ENCODE measurements around the gene SLC12A6. TPM values are rescaled to one million over a fixed set of nuclear protein-coding genes. Genes with fewer than 3 reads are reported as not detected.
"Not testable (repeated sequence)": the region's sequence is repeated elsewhere in the genome, so short reads cannot be mapped to it uniquely, and the experiment has no call there.

The SLC12A6 gene
- total RNA-seq, 1 experiment from 2014 or later = 19.5 TPM

DNA sequence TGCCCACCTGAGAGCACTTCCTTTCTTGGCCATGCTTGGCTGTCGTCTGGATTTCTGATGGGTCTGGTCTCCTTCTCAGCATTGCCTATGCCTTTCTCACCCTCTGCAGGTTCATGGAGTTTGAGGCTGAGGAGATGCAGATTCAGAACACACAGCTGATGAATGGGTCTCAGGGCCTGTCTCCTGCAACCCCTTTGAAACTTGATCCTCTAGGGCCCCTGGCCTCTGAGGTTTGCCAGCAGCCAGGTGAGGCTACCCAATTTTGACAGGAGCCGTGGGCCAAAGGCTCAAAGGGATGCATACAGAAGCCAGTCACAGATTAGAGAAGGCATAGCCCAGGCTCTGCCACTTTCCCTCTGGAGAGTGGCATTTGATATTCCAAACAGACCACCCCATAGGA, 16.0 kb upstream of the SLC12A6 start:
- in situ Hi-C loops (cut with HindIII; ENCODE audit: low pct_unique_long_range_greater_than_20kb, low sequenced_read_pairs) (no loop called here), intact Hi-C loops (cut with micrococcal nuclease; ENCODE audit: unreplicated experiment) (no loop called here)
- Histone ChIP-seq H3K27me3 (ENCODE audit: control insufficient read depth, insufficient read depth, low read length) (no peaks in the 10 kb centered on the region), H3K27ac (ENCODE audit: low read length) (no peak overlapping the region), H3K36me3 (ENCODE audit: control insufficient read depth, insufficient read depth, low read length) (no peaks in the 10 kb centered on the region), H3K9me3 (ENCODE audit: control insufficient read depth, insufficient read depth, low read depth, low read length) (no peaks in the 10 kb centered on the region), H3K4me3 (ENCODE audit: low read depth in 2 of 2, low read length in 2 of 2) (no peak overlapping the region), H3K4me1 (ENCODE audit: control insufficient read depth, insufficient read depth, low read length) (no peaks in the 10 kb centered on the region)
- no peak for DNase-seq (ENCODE audit: low read depth, low spot score)
- BruUV-seq (replicated peaks) = no TSS peak
- TF ChIP-seq, protein P1, sequence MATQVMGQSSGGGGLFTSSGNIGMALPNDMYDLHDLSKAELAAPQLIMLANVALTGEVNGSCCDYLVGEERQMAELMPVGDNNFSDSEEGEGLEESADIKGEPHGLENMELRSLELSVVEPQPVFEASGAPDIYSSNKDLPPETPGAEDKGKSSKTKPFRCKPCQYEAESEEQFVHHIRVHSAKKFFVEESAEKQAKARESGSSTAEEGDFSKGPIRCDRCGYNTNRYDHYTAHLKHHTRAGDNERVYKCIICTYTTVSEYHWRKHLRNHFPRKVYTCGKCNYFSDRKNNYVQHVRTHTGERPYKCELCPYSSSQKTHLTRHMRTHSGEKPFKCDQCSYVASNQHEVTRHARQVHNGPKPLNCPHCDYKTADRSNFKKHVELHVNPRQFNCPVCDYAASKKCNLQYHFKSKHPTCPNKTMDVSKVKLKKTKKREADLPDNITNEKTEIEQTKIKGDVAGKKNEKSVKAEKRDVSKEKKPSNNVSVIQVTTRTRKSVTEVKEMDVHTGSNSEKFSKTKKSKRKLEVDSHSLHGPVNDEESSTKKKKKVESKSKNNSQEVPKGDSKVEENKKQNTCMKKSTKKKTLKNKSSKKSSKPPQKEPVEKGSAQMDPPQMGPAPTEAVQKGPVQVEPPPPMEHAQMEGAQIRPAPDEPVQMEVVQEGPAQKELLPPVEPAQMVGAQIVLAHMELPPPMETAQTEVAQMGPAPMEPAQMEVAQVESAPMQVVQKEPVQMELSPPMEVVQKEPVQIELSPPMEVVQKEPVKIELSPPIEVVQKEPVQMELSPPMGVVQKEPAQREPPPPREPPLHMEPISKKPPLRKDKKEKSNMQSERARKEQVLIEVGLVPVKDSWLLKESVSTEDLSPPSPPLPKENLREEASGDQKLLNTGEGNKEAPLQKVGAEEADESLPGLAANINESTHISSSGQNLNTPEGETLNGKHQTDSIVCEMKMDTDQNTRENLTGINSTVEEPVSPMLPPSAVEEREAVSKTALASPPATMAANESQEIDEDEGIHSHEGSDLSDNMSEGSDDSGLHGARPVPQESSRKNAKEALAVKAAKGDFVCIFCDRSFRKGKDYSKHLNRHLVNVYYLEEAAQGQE (IDR thresholded peaks at IDR 0.05; ENCODE audit: insufficient read depth in 1 of 2, low read depth in 2 of 2, low read length in 1 of 2) = no peak
- TF ChIP-seq SIN3A (IDR thresholded peaks at IDR 0.05; ENCODE audit: borderline replicate concordance, insufficient read depth, low read depth, low read length) (no peak), TCF7L2 (IDR thresholded peaks at IDR 0.05; ENCODE audit: low read depth, low read length) (no peak), POLR2AphosphoS5 (IDR thresholded peaks at IDR 0.05; ENCODE audit: low read depth, low read length) (no peak)
- TF ChIP-seq, protein P2, sequence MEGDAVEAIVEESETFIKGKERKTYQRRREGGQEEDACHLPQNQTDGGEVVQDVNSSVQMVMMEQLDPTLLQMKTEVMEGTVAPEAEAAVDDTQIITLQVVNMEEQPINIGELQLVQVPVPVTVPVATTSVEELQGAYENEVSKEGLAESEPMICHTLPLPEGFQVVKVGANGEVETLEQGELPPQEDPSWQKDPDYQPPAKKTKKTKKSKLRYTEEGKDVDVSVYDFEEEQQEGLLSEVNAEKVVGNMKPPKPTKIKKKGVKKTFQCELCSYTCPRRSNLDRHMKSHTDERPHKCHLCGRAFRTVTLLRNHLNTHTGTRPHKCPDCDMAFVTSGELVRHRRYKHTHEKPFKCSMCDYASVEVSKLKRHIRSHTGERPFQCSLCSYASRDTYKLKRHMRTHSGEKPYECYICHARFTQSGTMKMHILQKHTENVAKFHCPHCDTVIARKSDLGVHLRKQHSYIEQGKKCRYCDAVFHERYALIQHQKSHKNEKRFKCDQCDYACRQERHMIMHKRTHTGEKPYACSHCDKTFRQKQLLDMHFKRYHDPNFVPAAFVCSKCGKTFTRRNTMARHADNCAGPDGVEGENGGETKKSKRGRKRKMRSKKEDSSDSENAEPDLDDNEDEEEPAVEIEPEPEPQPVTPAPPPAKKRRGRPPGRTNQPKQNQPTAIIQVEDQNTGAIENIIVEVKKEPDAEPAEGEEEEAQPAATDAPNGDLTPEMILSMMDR (IDR thresholded peaks at IDR 0.05) = no peak
- no peak for ATAC-seq
- POLR2A ChIA-PET = interaction anchor here (0.6 kb wide), 1 partner anchor 10 kb away, joined by 5 read pairs; no protein-coding TSS in a partner anchor
- CTCF ChIA-PET = no interaction called here

DNA sequence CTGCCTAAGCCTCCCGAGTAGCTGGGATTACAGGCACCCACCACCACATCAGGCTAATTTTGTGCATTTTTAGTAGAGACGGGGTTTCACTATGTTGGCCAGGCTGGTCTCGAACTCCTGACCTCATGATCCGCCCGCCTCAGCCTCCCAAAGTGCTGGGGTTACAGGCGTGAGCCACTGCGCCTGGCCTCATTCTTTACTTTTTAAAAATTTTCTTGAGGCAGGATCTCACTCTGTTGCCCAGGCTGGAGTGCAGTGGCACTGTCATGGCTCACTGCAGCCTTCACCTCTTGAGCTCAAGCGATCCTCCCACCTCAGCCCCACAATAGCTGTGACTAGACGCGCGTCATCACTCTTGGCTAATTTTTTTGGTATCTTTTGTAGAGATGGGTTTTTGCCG, 15.4 kb upstream of the SLC12A6 start:
- POLR2A ChIA-PET = not testable (repeated sequence)

DNA sequence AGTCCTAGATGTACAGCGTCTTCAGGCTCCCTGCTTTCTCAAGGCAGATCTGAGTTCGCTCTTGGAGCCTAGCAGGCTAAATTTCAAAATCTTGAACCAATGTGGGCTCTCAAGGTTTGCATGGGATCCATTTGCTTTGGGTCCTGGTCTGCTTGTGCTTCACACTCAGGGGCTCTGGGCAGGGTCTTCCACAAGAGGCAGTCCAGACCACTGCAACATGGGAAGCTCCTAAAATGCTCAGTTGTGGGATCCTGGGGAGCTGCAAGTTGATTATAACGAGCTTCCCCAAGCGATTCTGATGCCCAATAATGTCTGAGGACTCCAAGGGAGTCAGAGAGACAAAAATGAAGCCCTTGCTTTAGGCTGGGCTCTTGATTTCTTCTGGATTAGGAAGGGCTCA, 12.2 kb upstream of the SLC12A6 start:
- CTCF ChIA-PET = interaction anchor here (0.6 kb wide), 1 partner anchor 139 kb away, joined by 7 read pairs; no protein-coding TSS in a partner anchor

More for the DNA sequence above, 15.4 kb upstream of the SLC12A6 start:
- H3K9me3 ChIP-seq (ENCODE audit: control insufficient read depth, insufficient read depth, low read depth, low read length); BruUV-seq (replicated peaks); in situ Hi-C loops (cut with HindIII; ENCODE audit: low pct_unique_long_range_greater_than_20kb, low sequenced_read_pairs); CTCF ChIA-PET; DNase-seq (ENCODE audit: low read depth, low spot score); H3K27me3 ChIP-seq (ENCODE audit: control insufficient read depth, insufficient read depth, low read length); H3K4me1 ChIP-seq (ENCODE audit: control insufficient read depth, insufficient read depth, low read length); H3K27ac ChIP-seq (ENCODE audit: low read length); intact Hi-C loops (cut with micrococcal nuclease; ENCODE audit: unreplicated experiment); ATAC-seq; H3K4me3 ChIP-seq (ENCODE audit: low read depth in 2 of 2, low read length in 2 of 2); H3K36me3 ChIP-seq (ENCODE audit: control insufficient read depth, insufficient read depth, low read length): not testable (repeated sequence)

More for the DNA sequence above, 12.2 kb upstream of the SLC12A6 start:
- POLR2A ChIA-PET = no interaction called here
- TF ChIP-seq TCF7L2 (IDR thresholded peaks at IDR 0.05; ENCODE audit: low read depth, low read length) (no peak), SIN3A (IDR thresholded peaks at IDR 0.05; ENCODE audit: borderline replicate concordance, insufficient read depth, low read depth, low read length) (no peak), POLR2AphosphoS5 (IDR thresholded peaks at IDR 0.05; ENCODE audit: low read depth, low read length) (no peak)
- TF ChIP-seq, protein P1 (IDR thresholded peaks at IDR 0.05; ENCODE audit: insufficient read depth in 1 of 2, low read depth in 2 of 2, low read length in 1 of 2) = no peak
- TF ChIP-seq, protein P2 (IDR thresholded peaks at IDR 0.05) = no peak
- H3K27me3 ChIP-seq (ENCODE audit: control insufficient read depth, insufficient read depth, low read length) = no peaks in the 10 kb centered on the region
- DNase-seq (ENCODE audit: low read depth, low spot score) (no peak), ATAC-seq (no peak)
- no peak overlapping the region for H3K27ac ChIP-seq (ENCODE audit: low read length)
- H3K4me1 ChIP-seq (ENCODE audit: control insufficient read depth, insufficient read depth, low read length) = no peaks in the 10 kb centered on the region
- intact Hi-C loops (cut with micrococcal nuclease; ENCODE audit: unreplicated experiment) (no loop called here), in situ Hi-C loops (cut with HindIII; ENCODE audit: low pct_unique_long_range_greater_than_20kb, low sequenced_read_pairs) (no loop called here)
- H3K9me3 ChIP-seq (ENCODE audit: control insufficient read depth, insufficient read depth, low read depth, low read length) = no peaks in the 10 kb centered on the region
- BruUV-seq (replicated peaks) = no TSS peak
- H3K4me3 ChIP-seq (ENCODE audit: low read depth in 2 of 2, low read length in 2 of 2) = no peak overlapping the region
- H3K36me3 ChIP-seq (ENCODE audit: control insufficient read depth, insufficient read depth, low read length) = no peaks in the 10 kb centered on the region

Data from Panc1 (cell line).